ENCODE results near the gene ADGRV1. TPM values are rescaled to one million over a fixed set of nuclear protein-coding genes. Genes with fewer than 3 reads are reported as not detected.
A peak's percentile ranks its signal among the peaks of the same experiment; 100 is the strongest.

The ADGRV1 gene
- total RNA-seq, 1 donor from 2014 or later, result 18.2 TPM

DNA sequence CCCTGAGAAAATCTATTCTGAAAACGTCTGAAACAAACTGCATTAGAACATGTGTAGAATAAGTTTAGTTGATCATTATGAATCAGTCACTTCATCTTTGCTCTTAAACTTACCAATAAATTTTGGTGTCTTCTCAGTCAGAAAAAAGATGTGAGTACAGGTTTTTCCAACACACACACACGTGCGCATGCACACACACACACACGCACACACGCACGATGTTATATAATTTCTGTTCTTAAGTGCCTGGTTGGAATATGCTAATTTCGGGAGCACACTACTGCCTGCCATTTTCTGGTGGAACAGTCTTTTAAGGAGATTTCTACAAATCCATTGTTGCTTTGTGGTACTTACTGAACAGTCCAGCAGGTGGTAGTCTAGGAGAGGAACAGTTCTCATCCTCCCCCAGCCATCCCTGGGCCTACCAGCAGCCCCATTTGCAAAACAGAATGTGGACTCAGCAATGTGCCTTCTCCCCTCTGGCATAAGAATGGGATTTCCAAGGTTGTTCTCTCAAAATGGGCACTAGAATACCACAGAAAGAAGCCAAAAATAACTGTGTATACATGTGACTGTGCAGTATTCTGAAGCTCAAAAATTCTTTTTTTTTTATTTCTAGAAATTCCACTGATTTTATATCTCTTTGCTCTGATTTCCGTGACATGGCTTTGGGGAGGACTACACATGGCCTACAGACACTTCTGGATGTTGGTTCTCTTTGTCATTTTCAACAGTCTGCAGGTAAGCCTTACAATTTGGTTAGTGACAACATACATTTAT, 543.2 kb downstream of the ADGRV1 start:
- H3K9me3 Mint-ChIP-seq (ENCODE audit: unreplicated experiment), result peaks cover 2% of the 10 kb centered on the region
- DNase-seq, result peak; percentile 70
- peaks cover 7% of the 10 kb centered on the region for H3K36me3 Mint-ChIP-seq (ENCODE audit: unreplicated experiment)
- no peaks in the 10 kb centered on the region for H3K27me3 Mint-ChIP-seq (ENCODE audit: unreplicated experiment)
- H3K4me3 Mint-ChIP-seq (ENCODE audit: unreplicated experiment), result no peak overlapping the region
- H3K4me1 Mint-ChIP-seq (ENCODE audit: low read depth, unreplicated experiment), result peaks cover 4% of the 10 kb centered on the region
- H3K27ac Mint-ChIP-seq (ENCODE audit: unreplicated experiment), result peak overlapping the region; percentile 59
- TF ChIP-seq, protein P1, sequence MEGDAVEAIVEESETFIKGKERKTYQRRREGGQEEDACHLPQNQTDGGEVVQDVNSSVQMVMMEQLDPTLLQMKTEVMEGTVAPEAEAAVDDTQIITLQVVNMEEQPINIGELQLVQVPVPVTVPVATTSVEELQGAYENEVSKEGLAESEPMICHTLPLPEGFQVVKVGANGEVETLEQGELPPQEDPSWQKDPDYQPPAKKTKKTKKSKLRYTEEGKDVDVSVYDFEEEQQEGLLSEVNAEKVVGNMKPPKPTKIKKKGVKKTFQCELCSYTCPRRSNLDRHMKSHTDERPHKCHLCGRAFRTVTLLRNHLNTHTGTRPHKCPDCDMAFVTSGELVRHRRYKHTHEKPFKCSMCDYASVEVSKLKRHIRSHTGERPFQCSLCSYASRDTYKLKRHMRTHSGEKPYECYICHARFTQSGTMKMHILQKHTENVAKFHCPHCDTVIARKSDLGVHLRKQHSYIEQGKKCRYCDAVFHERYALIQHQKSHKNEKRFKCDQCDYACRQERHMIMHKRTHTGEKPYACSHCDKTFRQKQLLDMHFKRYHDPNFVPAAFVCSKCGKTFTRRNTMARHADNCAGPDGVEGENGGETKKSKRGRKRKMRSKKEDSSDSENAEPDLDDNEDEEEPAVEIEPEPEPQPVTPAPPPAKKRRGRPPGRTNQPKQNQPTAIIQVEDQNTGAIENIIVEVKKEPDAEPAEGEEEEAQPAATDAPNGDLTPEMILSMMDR (IDR thresholded peaks at IDR 0.05; ENCODE audit: partially characterized antibody, unreplicated experiment), result peak; percentile 69

DNA sequence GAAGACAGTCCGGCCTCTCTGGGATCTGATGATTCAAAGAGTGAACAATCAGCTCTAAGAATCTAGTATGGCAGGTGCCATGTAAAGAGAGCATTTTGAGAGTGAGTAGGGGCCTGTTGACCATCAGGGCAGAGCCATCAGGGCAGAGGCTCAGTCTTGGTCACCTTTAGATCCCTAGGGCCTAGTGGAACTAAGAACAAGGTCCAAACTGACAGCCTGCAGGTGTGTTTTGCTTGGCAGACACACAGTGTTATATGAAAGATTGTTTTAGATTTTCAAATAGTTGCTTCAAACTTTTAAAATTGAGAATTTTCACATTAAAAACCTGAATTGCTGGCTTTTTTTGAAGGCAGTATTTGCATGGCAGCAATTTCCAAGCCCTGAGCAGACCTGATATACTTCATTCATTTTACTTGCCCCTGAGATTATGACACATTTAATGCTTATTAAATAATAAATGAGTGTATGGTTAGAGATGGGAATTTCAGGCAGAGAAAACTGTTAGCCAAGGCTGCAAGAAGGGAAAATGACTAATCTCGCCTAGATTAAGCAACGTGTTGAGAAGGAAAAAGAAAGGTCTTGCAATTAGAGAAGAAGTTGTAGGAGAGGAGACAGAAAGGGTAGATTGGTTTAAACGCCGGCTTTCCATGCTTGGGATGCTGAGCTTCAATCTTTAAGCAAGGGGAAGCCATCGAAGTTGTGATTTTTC, 544.9 kb downstream of the ADGRV1 start:
- Mint-ChIP-seq H3K27me3 (ENCODE audit: unreplicated experiment) (no peaks in the 10 kb centered on the region), H3K4me1 (ENCODE audit: low read depth, unreplicated experiment) (peaks cover 9% of the 10 kb centered on the region), H3K4me3 (ENCODE audit: unreplicated experiment) (no peak overlapping the region), H3K9me3 (ENCODE audit: unreplicated experiment) (peaks cover 2% of the 10 kb centered on the region), H3K36me3 (ENCODE audit: unreplicated experiment) (peaks cover 7% of the 10 kb centered on the region), H3K27ac (ENCODE audit: unreplicated experiment) (no peak overlapping the region)
- TF ChIP-seq, protein P1 (IDR thresholded peaks at IDR 0.05; ENCODE audit: partially characterized antibody, unreplicated experiment), result no peak
- no peak for DNase-seq

DNA sequence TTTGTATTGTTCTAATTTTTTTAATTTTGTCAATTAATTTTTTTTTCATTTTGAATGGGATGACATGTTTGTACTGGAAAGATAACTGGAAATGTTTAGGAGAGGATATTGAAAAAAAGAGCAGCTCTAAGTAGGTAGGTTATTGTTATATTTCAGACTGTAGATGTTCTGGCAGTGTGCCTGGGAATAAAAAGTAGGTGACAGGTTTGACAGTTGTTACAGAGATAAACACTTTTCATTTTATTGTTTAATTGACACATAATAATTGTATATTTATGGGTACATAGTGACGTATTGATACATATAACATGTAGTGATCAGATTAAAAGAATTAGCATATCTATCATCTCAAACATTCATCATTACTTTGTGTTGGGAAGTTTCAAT, 545.5 kb downstream of the ADGRV1 start:
- Mint-ChIP-seq H3K4me3 (ENCODE audit: unreplicated experiment) (no peak overlapping the region), H3K4me1 (ENCODE audit: low read depth, unreplicated experiment) (peaks cover 9% of the 10 kb centered on the region), H3K27ac (ENCODE audit: unreplicated experiment) (no peak overlapping the region), H3K27me3 (ENCODE audit: unreplicated experiment) (no peaks in the 10 kb centered on the region), H3K36me3 (ENCODE audit: unreplicated experiment) (peaks cover 7% of the 10 kb centered on the region), H3K9me3 (ENCODE audit: unreplicated experiment) (peaks cover 2% of the 10 kb centered on the region)
- TF ChIP-seq, protein P1 (IDR thresholded peaks at IDR 0.05; ENCODE audit: partially characterized antibody, unreplicated experiment), result no peak
- DNase-seq, result no peak

GRCh38 chr5:91106842-91107511, 548.4 kb downstream of the ADGRV1 start:
- Mint-ChIP-seq H3K27me3 (ENCODE audit: unreplicated experiment) (no peaks in the 10 kb centered on the region), H3K36me3 (ENCODE audit: unreplicated experiment) (peaks cover 7% of the 10 kb centered on the region), H3K4me1 (ENCODE audit: low read depth, unreplicated experiment) (peaks cover 18% of the 10 kb centered on the region), H3K4me3 (ENCODE audit: unreplicated experiment) (peak overlapping the region; percentile 20), H3K27ac (ENCODE audit: unreplicated experiment) (peak overlapping the region; percentile 70), H3K9me3 (ENCODE audit: unreplicated experiment) (peaks cover 2% of the 10 kb centered on the region)
- TF ChIP-seq, protein P1 (IDR thresholded peaks at IDR 0.05; ENCODE audit: partially characterized antibody, unreplicated experiment), result no peak
- no peak for DNase-seq

All from glutamatergic neuron (in vitro differentiated cells).